ENCODE data around the gene CNN2.
"Not testable (repeated sequence)": the region's sequence is repeated elsewhere in the genome, so short reads cannot be mapped to it uniquely, and the experiment has no call there.

Gene CNN2

DNA sequence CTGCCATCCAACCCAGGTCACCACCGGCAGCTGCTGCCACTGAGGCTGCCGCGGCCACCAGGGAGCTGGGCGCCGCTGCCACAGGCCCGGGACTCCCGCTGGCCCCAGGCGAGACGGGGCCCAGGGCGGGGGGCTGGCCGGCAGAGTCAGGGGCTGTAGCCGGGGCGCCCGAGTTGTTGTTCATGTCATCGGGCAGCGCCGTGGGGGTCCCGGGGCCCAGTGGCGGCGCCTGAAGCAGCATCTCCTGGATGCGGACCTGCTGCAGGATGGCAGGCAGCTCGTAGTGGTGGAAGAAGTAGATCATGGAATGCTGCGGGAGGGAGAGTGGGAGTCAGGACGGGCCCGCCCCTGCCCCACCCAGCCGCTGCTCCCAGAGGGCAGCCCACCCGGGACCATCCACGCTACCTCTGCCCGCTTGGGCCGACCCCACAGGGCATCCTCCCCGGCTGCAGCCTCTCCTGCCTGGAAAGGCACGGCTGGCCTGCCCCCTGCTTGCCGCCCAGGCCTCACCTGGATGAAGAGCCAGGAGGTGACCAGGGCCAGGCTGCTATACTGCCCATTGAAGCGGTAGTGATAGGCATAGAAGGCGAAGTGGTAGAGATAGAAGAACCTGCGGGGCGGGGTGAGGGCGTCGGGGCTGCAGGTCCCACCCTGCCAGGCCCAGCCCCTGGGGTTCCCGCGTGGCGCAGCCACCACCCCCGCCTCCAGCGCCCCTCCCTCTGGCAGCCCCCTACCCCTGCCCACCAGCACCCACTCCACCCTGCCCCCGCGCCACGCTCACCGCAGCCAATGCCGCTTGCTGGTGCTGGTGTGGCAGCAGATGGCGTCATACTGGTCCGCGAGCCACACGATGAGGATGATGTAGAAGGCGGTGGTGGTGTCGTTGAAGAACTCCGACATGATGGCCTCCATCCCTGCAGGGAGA lies 15.6 kb upstream of the CNN2 start:
- DNase-seq: no peak

DNA sequence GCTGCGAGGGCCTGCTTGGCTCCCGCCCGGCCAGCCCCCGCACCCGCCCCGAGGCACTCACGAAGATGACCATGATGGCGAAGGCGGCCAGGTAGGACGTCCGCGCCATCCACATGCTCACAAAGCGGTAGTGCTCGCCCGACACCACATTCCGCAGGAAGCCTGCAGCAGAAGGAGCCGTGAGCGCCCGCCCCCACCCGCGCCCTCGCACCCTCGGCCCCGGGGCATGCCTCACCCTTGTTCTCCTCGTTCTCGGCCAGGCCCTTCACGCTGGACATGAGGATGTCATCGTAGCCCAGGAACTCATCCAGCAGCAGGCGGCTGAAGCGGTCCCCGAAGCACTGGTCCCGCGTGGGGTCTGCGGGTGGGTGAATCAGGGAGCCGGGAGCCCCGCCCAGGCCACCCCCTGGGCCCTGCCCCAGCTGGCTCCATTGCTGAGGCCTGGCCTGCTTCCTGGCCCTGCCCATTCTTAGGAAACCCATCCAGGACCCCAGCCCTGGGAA lies 14.5 kb upstream of the CNN2 start:
- DNase-seq: no peak

DNA sequence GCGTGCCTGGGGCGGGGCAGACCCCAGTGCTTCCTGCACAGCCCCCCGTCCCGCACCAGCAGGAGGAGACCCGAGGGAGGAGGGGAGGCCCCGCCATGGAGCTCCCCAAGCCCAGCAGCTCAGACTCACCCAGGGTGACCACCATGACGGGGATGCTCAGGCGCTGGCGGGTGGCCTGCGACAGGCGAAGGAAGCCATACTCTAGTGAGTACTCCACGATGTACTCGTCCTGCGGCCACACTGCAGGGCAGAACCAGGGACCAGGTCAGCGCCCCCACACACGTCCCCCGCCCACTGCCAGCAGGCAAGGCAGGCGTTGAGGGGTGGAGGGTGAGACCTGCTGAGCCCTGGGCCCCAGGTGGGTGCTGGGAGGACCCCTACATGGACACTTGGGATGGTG lies 14.1 kb upstream of the CNN2 start:
- DNase-seq: no peak

DNA sequence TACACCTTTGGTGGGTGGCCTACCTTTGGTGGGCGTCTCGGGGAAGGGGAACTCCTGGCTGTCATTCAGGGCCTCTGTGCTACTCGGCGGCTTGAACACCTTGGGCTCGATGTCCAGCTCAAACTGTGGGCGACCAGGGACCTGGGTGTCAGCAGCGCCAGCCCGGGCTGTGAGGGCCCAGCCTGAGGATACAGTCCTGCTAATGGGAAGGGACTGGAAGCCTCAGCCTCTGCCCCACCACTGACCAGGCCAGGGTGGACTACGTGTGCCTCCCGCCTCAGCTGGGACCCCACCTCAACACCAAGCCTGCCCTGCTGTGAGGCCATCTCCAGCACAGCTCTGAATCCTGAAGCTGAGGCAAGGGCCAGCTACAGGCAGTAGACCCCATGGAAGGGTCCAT lies 13.2 kb upstream of the CNN2 start:
- no peak for DNase-seq

DNA sequence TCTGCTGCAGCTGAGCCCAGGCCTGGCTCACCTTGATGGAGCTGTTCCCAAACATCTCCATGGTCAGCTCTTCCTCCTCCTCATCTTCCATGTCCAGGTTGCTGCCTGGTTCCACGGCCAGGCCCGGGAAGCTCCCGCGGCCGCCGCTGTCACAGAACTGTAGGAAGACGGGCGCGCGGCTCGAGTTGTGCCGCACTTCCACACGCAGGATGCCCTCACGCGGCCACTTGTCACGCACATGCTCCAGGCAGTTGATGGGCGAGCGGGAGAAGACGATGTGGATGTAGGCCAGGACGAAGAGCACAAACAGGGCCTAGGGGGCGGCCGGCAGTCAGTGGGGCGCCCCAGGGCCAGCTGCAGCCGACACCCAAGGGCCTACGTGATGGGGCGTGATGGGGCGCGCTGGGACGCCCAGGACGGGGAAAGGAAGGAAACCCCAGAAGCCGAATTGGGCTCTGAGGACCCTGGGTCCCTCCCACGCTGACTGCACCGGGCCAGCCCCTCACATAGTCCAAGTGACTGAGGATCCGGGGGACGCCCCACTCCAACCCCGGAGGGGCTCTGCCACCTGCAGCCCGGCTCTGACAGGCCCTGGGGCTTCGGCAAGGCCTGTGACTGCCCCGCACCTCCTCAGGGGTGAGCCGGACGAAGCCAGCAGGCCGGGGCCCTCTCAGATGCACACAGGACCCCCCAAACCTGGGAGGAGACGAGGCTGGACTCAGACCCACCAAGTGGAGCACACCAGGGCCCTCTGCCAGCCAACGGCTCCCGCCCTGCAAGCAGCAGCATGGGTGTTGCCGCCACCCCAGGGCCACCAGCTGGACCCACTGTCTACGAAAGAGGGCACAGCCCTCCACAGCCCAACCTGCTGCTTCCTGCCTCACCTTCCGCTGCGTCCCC lies 12.0 kb upstream of the CNN2 start:
- DNase-seq: no peak

DNA sequence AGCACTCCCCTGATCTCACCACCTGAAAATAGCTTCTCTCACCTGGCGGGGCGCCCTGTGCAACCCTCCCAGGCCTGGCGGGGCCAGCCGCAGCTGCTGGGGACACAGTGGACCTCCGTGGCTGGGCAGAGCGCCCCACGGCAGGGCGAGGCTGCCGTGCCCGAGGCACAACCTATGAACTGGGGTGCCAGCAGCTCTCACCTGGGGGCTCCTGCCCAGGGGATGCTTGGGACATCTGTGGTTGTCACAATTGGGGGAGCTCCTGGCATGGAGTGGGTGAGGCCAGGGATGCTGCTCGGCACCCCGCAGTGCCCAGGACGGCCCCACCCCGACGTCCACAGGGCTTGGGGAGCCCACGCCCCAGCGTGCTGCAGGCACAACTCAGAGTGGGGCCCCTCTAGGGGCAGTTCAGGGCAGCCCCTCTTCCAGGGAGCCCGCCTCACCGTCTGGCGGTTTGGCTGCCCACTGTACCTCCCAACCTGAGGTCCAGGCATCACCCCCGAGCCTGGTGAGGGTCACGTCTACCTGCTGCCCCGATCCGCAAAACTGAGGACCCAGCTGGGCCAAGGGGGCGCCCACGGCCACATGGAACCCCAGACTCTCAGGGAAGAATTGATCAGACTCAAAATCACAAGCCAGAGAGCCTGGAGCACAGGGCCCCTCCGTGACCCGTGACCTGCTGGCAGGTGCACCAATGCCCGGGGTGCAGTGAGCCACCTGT lies 11.2 kb upstream of the CNN2 start:
- DNase-seq: no peak

DNA sequence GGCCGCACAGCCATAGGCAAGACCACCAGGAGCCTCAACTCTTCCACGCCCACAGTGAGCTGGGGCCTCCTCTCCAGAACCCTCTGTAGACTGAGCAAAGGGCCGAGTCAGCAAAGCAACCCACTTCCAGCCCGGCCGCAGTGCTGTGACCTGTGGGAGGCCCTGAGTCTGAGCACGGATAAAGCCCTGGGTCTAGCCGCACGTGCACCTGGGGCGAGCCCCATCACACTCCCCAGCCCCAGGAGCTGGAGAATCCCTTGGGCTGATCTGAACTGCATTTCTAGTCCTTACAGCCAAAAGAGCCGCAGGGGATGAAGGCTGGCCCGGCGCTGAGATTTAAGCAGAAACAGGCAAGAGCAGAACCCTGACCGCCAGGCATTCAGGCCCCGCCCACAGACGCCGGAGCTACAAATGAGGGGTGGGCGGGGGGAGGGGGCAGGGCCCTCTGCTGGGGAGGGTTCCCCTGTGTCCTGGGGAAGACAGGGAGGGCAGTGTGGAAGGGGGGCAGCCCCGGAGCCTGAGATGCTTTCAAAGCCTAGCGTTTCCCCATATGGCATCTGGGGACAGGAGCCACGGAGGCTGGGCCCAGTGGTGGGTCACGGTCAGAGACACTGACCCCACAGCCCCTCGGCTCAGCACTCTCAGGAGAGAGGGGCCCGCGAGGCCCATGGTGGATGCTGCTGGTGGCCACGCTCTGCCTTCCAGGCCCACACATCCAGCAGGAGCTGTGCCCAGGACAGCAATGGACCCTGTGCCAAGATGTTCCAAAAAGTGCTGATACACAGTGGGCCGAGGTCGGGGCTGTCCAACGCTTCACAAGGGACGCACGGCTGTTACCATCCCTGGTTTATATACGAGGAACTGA lies 10.4 kb upstream of the CNN2 start:
- no peak for DNase-seq

DNA sequence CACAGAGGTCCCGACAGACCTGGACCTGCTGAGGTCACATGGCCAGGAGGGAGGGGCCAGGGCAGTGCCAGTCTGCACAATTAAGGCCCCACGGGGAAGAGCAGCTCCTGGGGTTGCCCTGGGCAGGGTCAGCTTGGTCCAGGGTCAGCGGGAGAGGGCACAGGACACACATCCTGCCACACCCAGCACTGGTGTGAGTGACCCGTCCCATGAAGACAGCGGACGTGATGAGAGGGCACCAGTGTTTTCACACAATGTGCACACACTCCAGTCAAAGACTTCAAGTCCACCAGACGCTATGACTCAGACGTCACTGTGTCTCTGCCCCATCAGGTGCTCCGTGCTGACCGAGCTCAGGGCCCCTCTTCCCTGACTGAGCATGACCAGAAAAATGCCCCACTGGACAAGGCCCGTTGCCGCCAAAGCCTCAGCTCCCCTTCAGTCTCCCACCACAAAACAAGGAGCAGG lies 9.7 kb upstream of the CNN2 start:
- peak in 2 of 4 experiments; percentile 16 to 31 for DNase-seq

DNA sequence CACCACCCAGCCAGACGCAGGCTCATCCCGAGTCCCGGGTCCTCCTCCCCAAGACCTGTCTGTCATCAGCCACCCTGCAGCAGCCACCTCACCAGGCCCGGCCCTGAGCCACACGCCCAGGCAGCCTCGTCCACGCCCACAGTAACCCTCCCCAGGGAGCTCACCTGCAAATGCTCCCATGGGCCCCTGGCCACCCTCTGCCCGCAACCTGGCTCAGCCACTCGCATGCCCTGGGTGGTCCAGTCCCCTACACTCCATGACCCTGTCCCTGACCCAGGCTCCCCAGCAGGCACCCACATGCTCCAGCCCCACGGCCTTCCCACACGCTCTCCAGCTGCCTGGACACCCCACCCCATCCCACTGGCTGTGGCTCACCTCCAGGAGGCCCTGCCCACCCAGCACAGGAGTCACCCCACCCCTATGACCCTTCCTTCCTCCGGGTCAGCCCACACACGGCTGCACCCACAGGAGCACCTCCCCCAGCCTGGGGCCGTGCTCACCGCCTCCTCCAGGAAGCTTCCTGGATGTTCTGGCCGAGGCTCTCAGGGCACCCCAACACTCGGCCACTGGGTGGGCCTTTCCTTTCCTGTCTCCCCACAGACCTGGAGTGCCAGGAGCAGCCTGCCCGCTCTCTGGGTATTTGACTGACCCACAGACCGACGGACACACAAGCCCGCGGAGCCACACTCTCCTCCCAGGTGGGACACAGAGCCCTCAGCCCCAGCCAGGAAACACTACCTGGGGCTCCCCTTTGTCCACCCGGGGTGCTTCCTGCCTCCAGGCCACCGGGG lies 9.1 kb upstream of the CNN2 start:
- peak in 3 of 4 experiments; percentile 23 to 53 (median 34) for DNase-seq

DNA sequence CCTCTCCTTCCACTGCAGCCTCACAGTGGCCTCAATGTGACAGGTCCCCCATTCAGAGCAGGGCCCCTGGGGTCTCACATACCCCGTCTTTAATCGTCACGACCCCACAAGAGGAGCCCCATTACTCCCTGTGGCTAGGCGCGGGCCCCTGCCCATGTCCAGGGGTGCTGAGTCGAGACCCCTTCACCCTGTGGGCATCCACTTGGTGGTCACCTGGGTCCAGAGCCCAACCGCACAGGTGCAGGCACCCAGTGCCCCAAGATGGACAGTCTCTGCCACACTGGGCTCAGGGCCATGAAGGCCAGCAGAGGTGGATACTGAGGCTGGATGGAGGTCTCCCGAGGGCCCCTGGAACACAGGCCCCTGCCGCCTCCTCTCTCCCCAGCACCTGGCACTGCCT lies 8.5 kb upstream of the CNN2 start:
- DNase-seq: no peak

DNA sequence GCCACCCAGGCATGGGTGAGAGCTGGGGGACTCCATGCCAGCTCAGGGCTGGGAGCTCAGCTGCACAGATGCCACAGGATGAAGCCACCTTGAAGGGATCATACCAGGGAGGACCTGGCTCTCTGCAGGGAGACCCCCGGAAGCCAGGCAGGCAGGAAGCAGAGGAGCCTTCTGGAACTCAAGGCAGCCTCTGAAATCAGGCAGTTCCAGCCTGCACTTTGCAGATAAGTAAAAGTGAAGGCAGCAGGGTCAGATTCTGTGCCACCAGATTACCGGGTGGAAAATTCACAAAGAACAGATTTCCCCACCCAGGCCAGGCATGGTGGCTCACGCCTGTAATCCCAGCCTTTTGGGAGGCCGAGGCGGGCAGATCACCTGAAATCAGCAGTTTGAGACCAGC lies 8.0 kb upstream of the CNN2 start:
- no peak for DNase-seq

DNA sequence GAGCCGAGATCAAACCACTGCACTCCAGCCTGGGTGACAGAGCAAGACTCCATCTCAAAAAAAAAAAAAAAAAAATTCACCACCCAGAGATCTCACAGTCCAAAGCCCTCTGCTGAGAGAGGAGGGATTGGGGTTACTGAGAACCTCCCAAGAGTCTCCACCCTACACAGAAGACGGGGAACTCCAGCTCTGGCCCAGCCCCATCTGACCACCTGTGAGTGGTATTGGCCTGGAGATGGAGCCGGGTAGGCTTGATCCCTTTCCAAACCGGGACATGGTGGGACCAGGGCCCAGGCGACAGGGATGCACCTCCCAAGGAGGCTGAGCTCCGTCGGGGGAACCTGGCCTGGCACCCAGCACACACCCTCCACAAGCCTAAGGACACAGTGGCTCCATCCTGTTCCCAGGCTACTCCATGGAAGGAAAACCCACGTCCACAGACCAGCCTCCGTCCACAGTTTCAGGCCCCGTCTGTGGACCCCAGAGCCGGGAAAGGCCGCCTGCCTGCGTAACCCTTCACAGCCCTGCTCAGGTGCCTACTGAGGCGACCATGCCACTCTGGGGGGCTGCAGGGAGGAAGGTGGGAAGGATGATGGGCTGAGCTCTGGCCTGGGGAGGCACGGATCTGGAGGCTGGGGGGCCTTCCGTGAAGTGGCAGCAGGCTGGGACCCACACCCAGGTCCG lies 7.3 kb upstream of the CNN2 start:
- DNase-seq: no peak

DNA sequence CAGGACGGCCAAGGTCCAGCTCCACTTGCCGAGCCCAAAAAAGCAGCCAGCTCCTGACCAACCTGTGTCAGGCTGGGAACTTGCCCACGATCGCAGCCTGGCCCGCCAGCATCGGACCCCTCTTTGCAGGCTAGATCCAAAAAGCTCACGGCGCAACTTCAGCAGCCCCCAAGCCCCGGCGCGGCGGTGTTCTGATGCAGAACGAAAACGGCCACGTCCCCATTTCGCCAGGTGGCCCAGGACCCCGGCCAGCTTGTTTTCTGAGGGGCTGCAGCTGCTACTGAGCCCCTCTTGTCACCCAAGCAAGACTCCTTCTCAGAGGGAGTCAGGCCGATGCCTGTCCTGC lies 6.8 kb upstream of the CNN2 start:
- no peak for DNase-seq

DNA sequence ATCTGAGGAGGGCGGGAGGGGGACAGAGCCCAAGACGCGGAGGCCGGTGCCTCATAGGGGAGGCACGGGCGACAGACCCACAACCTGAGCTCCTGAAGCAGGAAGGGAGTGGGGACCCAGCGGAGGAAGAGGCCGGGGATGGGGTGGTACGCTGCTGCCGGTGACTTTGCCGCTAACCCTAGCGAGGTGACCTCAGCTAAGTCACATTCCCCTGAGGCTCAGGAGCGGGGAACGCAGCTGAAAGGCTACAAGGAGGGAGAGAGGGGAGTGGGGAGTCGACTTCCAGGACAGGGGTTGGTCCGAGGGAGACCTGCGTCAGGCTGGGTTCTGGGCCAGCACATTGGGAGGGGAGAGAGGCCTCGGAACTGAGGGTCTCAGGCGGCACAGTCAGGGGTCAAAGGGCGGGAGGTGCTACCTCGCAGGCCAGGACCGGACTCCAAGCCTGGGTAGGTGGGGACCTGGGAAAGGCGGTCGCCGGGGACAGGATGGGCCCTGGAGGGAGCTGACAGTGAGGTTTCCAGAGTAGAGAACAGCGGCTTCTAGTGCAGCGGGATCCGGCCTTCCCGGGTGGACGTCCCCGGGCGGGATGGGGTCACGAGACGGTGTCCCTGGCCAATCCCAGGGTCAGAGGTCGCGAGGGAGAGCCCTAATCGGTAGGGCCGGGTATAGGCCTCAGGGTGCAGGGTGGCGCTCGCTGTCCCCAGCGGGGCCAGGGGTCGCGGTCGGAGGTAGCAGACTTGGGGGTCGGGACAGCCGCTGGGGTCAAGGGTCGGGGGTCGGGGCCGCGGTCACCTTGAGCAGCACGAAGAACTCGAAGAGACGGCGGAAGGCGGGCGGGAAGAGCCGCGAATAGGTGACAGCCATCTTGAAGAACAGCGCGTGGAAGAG lies 6.2 kb upstream of the CNN2 start:
- peak in 3 of 4 experiments; percentile 52 to 72 (median 55) for DNase-seq

DNA sequence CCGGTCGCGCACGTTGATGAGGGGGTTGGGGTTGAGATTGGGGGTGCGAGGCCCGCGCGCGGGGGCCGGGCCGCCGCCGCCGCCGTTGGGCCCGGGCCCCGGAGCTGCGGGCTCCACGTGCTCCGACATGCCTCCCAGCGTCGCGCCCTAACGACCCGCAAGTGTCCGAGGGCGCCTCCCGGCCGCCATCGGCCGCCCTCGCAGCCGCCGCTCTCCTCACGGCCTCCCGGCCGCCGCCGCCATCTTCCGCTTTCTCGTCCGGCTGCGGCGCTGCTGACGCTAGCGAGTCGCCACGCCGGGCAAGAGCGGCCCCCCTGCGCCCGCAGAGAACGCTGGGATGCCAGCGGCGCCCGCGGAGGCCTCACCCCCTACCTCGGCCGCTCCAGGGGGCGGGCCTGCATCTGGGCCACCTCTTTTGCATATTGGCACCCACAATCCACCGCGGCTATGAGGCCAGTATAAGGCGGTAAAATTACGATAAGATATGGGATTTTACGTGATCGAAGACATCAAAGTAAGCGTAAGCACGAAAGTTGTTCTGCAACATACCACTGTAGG lies 5.5 kb upstream of the CNN2 start, which contains the start of gene TMEM259:
Gene TMEM259 (minus strand): TSS at position 256 of the 558 bp plus-strand sequence. CDS start 127 bp downstream, at position 129.
- DNase-seq: peak; percentile 98 to 99 (median 99)

DNA sequence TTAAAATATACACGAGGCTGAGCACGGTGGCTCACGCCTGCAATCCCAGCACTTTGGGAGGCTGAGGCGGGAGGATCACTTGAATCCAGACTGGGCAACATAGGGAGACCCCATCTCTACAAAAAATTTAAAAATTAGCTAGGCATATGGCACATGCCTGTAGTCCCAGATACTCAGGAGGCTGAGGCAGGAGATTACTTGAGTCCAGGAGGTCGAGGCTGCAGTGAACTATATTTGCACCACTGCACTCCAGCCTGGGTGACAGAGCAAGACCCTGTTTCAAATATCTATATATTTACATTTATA lies 2.6 kb upstream of the CNN2 start:
- DNase-seq: not testable (repeated sequence)

DNA sequence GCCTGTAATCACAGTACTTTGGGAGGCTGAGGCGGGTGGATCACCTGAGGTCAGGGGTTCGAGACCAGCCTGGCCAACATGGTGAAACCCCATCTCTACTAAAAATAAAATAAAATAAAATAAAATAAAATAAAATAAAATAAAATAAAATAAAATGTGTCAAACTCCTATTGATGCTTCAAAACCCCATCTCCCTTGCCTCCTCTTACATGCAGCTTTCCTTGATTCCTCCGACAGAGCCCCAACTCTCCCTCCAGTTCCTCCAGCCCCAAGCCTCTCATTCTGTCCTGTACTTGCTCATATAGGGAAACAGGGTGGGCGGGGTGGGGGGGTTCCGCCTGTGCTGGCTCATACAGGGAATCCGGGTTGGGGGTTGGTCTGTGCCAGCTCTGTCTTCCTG lies 1.3 kb upstream of the CNN2 start:
- not testable (repeated sequence) for DNase-seq

DNA sequence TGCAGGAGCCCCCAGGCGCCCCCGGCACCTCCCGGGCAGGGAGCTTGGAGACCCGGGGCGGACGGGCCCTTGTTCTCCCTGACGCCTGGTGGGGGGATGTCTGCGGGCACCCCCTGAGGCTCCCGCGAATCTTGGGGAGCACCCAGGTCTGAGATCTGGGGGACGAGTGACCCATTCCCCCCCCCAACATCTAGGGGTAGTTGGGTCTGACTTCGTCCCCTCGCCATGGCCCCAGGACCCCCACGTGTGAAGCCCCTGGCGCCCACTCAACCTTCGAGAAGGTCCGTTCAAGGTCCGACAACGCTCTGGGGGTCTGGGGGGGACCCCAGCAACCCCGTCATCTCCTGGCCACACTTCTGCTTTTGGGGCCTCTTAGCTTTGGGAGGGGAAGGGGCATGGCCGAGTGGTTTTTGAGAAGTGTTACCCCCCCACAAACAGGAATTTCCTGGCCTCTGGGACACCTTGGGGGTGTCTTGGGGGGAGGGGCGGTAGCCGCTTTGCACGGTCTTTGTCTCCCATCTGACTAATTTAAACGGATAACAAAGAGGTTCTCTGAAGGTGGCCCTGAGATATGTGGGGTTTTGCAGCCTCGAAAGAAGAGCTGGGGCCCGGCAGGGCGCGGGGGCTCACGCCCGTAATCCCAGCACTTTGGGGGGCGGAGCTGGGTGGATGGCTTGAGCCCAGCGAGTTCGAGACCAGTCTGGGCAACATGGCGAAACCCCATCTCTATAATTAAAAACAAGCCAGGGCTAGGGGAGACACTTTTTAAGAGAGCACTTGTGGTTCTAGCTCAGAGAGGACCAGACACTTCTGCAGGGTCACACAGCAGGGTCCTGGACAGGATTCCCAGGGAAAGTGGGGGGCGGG lies 608 bp downstream of the CNN2 start:
- peak; percentile 15 to 48 (median 38) for DNase-seq

Data from suppressor macrophage (primary cell).